Endodermal cell (in vitro differentiated cells): ENCODE data around the gene CHPF2. TPM values are rescaled to one million over a fixed set of nuclear protein-coding genes. Genes with fewer than 3 reads are reported as not detected.

ENCODE experiments used
- DNase-seq: peaks from one replicate; pipeline ENCODE4 v3.0.0-alpha.2; 2017
- H3K27ac ChIP-seq: 2 replicates; pipeline ENCODE4 v1.5.1; 2013; ENCODE audit warnings: mild to moderate bottlenecking, low read depth, low read length, moderate library complexity
- H3K27me3 ChIP-seq: 2 replicates; pipeline ENCODE4 v1.6.1; 2013; ENCODE audit warnings: mild to moderate bottlenecking, low read length, moderate library complexity; ENCODE audit not compliant: insufficient read depth, control insufficient read depth, poor library complexity, severe bottlenecking
- H3K36me3 ChIP-seq: 2 replicates; pipeline ENCODE4 v1.7.0; 2013; ENCODE audit warnings: mild to moderate bottlenecking, low read length, moderate library complexity; ENCODE audit not compliant: control insufficient read depth, insufficient read depth
- H3K4me1 ChIP-seq: one replicate; pipeline ENCODE4 v1.7.0; 2013; ENCODE audit warnings: low read length; ENCODE audit not compliant: control insufficient read depth, insufficient read depth
- H3K4me3 ChIP-seq: 2 replicates; pipeline ENCODE4 v1.5.1; 2013; ENCODE audit warnings: mild to moderate bottlenecking, low read length, moderate library complexity
- H3K9ac ChIP-seq: 2 replicates; pipeline ENCODE4 v1.6.1; 2013; ENCODE audit warnings: mild to moderate bottlenecking, low read length, moderate library complexity; ENCODE audit not compliant: poor library complexity, severe bottlenecking; ENCODE audit errors: extremely low read depth
- H3K9me3 ChIP-seq: 2 replicates; pipeline ENCODE4 v1.6.1; 2013; ENCODE audit warnings: mild to moderate bottlenecking, low read length, moderate library complexity; ENCODE audit not compliant: control insufficient read depth
- H3K27ac Mint-ChIP-seq: 2 replicates; pipeline ENCODE4 v1.8.0; 2020; ENCODE audit warnings: mixed read lengths
- H3K27me3 Mint-ChIP-seq: 2 replicates; pipeline ENCODE4 v1.8.0; 2021; ENCODE audit warnings: mild to moderate bottlenecking, mixed read lengths; ENCODE audit not compliant: insufficient read depth
- H3K36me3 Mint-ChIP-seq: 2 replicates; pipeline ENCODE4 v1.8.0; 2020; ENCODE audit warnings: low read depth, mixed read lengths
- H3K4me1 Mint-ChIP-seq: 2 replicates; pipeline ENCODE4 v1.8.0; 2020; ENCODE audit warnings: mixed read lengths
- H3K4me3 Mint-ChIP-seq: 2 replicates; pipeline ENCODE4 v1.8.0; 2020; ENCODE audit warnings: mild to moderate bottlenecking, moderate library complexity, mixed read lengths
- H3K9me3 Mint-ChIP-seq: 2 replicates; pipeline ENCODE4 v1.8.0; 2020; ENCODE audit warnings: mild to moderate bottlenecking, mixed read lengths
- CTCF ChIP-seq: fragments of 200-600 bp; sonication (generic); conservative IDR thresholded peaks from 2 replicates; pipeline ENCODE4 v1.5.0; 2021; ENCODE audit warnings: antibody characterized with exemption, mild to moderate bottlenecking
- WGBS, 2 experiments: methylation state at CpG; one replicate each; pipeline versions ENCODE4 v1.1.5 to v1.1.7; 2013; ENCODE audit warnings: missing lambda C conversion rate in 2 of 2, mixed read lengths in 1 of 2; ENCODE audit not compliant: insufficient coverage in 1 of 2, insufficient read length in 1 of 2; 5-methylcytosine and 5-hydroxymethylcytosine counted together
- total RNA-seq, 2 donors: library from RNA; stranded (reverse); fragmentation: NEBNext Ultra II Directional in 1 of 2; extraction: Animal tissue kit (Norgen Biotek cat#: 25700) in 1 of 2; gene quantifications; 2 replicates in 1 of 2; 3 replicates in 1 of 2; pipeline ENCODE4 v1.2.1, GENCODE V29; 2021

The CHPF2 gene
- total RNA-seq, 2 donors from 2014 or later, result 31.9 to 35.6 TPM

- no peak overlapping the region for H3K27ac Mint-ChIP-seq
- peaks cover 17% of the 10 kb centered on the region for H3K27me3 Mint-ChIP-seq
- H3K27me3 ChIP-seq, result no peaks in the 10 kb centered on the region
- no peaks in the 10 kb centered on the region for H3K9me3 ChIP-seq
- H3K9ac ChIP-seq, result no peak overlapping the region
- no peak for DNase-seq
- WGBS, 2 experiments, result 87 to 95% methylated on average over 5 to 9 of the region's 9 CpGs
- H3K4me3 Mint-ChIP-seq, result no peak overlapping the region
- H3K4me1 ChIP-seq, result peaks cover 13% of the 10 kb centered on the region
- no peaks in the 10 kb centered on the region for H3K36me3 ChIP-seq
- no peak overlapping the region for H3K4me3 ChIP-seq
- no peak for TF ChIP-seq CTCF
- H3K36me3 Mint-ChIP-seq, result no peaks in the 10 kb centered on the region
- H3K9me3 Mint-ChIP-seq, result no peaks in the 10 kb centered on the region
- peaks cover 17% of the 10 kb centered on the region for H3K4me1 Mint-ChIP-seq
- H3K27ac ChIP-seq, result no peak overlapping the region
Observed at GRCh38 chr7:151265351-151265931, 33.2 kb downstream of the CHPF2 start.

- Histone ChIP-seq H3K27ac (no peak overlapping the region), H3K4me3 (no peak overlapping the region), H3K36me3 (no peaks in the 10 kb centered on the region), H3K9ac (no peak overlapping the region), H3K27me3 (no peaks in the 10 kb centered on the region), H3K9me3 (no peaks in the 10 kb centered on the region), H3K4me1 (no peaks in the 10 kb centered on the region)
- no peak overlapping the region for H3K4me3 Mint-ChIP-seq
- no peaks in the 10 kb centered on the region for H3K4me1 Mint-ChIP-seq
- TF ChIP-seq CTCF, result no peak
- no peak for DNase-seq
- WGBS, 2 experiments, result 96 to 99% methylated on average over 10 of the region's 10 CpGs
- peaks cover 10% of the 10 kb centered on the region for H3K27me3 Mint-ChIP-seq
- H3K36me3 Mint-ChIP-seq, result no peaks in the 10 kb centered on the region
- no peak overlapping the region for H3K27ac Mint-ChIP-seq
- H3K9me3 Mint-ChIP-seq, result no peaks in the 10 kb centered on the region
Observed at GRCh38 chr7:151269511-151269910, 37.2 kb downstream of the CHPF2 start.

- no peak for DNase-seq
- WGBS, 2 experiments, result 87 to 88% methylated on average over 7 of the region's 7 CpGs
- no peak overlapping the region for H3K27ac ChIP-seq
- no peaks in the 10 kb centered on the region for H3K27me3 ChIP-seq
- TF ChIP-seq CTCF, result peak; percentile 28
- Mint-ChIP-seq H3K9me3 (no peaks in the 10 kb centered on the region), H3K27ac (no peak overlapping the region), H3K4me1 (no peaks in the 10 kb centered on the region), H3K36me3 (no peaks in the 10 kb centered on the region), H3K27me3 (peaks cover 16% of the 10 kb centered on the region), H3K4me3 (no peak overlapping the region)
- no peaks in the 10 kb centered on the region for H3K4me1 ChIP-seq
- no peaks in the 10 kb centered on the region for H3K36me3 ChIP-seq
- no peaks in the 10 kb centered on the region for H3K9me3 ChIP-seq
- H3K9ac ChIP-seq, result no peak overlapping the region
- H3K4me3 ChIP-seq, result no peak overlapping the region
Observed at GRCh38 chr7:151271699-151272355, 39.5 kb downstream of the CHPF2 start.
